Kidney epithelial cell (primary cell): ENCODE measurements around the gene CXADR. TPM values are rescaled to one million over a fixed set of nuclear protein-coding genes. Genes with fewer than 3 reads are reported as not detected.
"Not testable (repeated sequence)": the region's sequence is repeated elsewhere in the genome, so short reads cannot be mapped to it uniquely, and the experiment has no call there.

Experiments used
- DNase-seq: peaks from one replicate; pipeline ENCODE4 v3.0.0-alpha.2; 2010; ENCODE audit warnings: low read depth
- H3K27me3 ChIP-seq: 2 replicates; pipeline ENCODE4 v1.6.0; 2011; ENCODE audit warnings: low read length; ENCODE audit not compliant: control insufficient read depth, insufficient read depth
- H3K36me3 ChIP-seq: 2 replicates; pipeline ENCODE4 v1.5.1; 2011; ENCODE audit warnings: low read length; ENCODE audit not compliant: control insufficient read depth, insufficient read depth
- H3K4me3 ChIP-seq: 2 replicates; pipeline ENCODE4 v1.5.1; 2011; ENCODE audit warnings: low read depth, mild to moderate bottlenecking, control low read depth, low read length
- total RNA-seq: library from RNA; depleted of rRNA; stranded (reverse); fragments of >200 nt; gene quantifications from 2 replicates; pipeline ENCODE4 v1.2.3, GENCODE V29; 2015
- TF ChIP-seq, protein P1 (sequence below): IDR thresholded peaks from 2 replicates; pipeline ENCODE4 v1.5.1; 2011; ENCODE audit warnings: mild to moderate bottlenecking, moderate library complexity, low read length, control low read depth, inconsistent platforms; ENCODE audit not compliant: insufficient read depth, poor library complexity, severe bottlenecking

The CXADR gene
- total RNA-seq, 1 donor from 2014 or later = 40.5 TPM

DNA sequence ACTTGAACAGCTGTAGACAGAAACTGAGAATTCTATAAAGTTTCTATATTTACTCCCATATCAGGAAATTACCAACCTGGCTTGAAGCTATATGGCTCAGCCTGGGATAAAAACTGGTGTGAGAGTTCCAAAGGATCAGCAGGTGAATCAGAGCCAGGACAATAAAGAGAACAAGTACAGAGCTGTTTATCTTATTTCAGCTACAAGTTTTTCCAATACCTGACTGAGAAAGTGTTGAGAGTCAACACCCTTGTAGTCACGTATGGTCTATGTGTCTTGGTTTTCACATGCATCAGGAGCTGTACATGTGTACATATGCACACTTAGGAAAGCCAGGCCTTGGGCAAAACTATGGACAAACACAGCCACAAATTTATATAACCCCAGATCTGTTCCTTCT is 40.7 kb upstream of the CXADR start:
- no peak overlapping the region for H3K4me3 ChIP-seq
- no peak for DNase-seq
- TF ChIP-seq, protein P1, sequence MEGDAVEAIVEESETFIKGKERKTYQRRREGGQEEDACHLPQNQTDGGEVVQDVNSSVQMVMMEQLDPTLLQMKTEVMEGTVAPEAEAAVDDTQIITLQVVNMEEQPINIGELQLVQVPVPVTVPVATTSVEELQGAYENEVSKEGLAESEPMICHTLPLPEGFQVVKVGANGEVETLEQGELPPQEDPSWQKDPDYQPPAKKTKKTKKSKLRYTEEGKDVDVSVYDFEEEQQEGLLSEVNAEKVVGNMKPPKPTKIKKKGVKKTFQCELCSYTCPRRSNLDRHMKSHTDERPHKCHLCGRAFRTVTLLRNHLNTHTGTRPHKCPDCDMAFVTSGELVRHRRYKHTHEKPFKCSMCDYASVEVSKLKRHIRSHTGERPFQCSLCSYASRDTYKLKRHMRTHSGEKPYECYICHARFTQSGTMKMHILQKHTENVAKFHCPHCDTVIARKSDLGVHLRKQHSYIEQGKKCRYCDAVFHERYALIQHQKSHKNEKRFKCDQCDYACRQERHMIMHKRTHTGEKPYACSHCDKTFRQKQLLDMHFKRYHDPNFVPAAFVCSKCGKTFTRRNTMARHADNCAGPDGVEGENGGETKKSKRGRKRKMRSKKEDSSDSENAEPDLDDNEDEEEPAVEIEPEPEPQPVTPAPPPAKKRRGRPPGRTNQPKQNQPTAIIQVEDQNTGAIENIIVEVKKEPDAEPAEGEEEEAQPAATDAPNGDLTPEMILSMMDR = no peak
- H3K27me3 ChIP-seq = no peaks in the 10 kb centered on the region
- H3K36me3 ChIP-seq = no peaks in the 10 kb centered on the region

DNA sequence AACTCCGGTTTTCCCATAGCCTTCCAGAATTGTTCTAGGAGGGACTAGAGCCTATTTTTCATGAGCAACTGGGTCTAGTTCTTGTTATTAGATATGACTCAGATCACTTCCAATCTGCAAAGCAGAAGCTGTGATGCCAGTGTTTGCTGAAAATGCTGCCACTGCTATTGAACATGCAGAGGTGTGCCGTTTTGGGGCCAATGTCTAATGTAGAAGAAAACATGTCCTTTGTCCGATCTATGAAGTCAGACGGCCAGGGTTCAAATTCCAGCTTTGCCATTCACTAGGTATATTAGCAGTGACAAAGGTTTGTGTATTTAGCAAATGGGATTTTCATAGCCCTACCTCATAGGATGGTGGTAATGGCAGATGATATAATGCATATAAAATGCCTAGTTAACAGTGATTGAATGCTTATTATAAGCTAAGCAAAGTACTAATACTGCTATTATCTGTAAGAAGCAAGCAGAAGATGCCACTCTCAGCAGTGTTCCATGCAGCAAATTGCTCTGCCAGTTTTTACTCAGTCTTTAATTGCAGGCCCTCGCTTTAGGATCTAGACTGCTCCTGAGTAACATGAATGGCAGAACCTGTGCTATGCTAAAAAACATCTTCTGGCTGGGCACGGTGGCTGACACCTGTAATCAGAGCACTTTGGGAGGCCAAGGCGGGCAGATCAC is 40.1 kb upstream of the CXADR start:
- TF ChIP-seq, protein P1 = no peak
- Histone ChIP-seq H3K36me3 (no peaks in the 10 kb centered on the region), H3K27me3 (no peaks in the 10 kb centered on the region), H3K4me3 (no peak overlapping the region)
- no peak for DNase-seq

DNA sequence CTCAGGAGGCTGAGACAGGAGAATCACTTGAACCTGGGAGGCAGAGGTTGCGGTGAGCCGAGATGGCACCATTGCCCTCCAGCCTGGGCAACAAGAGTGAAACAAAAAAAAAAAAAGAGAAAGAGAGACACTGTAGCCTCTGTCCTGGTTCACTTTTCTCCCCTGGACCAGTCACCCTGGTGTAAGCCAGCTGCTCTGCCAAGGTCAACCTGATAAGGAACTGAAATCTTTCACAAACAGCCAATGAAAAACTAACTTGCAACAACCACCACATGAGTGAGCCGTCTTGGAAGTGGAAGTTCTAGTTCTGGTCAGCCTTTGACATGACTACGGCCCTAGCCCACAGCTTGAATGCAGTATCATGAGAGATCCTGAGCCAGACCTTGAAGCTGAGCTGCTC is 36.8 kb upstream of the CXADR start:
- Histone ChIP-seq H3K4me3 (no peak overlapping the region), H3K36me3 (no peaks in the 10 kb centered on the region), H3K27me3 (no peaks in the 10 kb centered on the region)
- TF ChIP-seq, protein P1 = no peak
- DNase-seq = no peak

DNA sequence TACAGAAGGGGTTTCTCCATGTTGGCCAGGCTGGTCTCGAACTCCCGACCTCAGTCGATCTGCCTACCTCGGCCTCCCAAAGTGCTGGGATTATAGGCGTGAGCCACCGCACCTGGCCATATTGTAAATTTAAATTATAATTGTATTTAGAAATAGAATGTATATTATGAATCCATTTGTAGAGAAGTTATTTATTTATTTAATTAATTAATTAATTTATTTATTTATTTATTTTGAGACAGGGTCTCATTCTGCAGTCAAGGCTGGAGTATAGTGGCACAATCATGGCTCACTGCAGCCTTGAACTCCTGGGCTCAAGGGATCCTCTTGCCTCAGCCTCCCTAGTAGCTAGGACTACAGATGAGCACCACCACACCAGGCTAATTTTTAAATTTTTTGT is 34.7 kb upstream of the CXADR start:
- DNase-seq = not testable (repeated sequence)

DNA sequence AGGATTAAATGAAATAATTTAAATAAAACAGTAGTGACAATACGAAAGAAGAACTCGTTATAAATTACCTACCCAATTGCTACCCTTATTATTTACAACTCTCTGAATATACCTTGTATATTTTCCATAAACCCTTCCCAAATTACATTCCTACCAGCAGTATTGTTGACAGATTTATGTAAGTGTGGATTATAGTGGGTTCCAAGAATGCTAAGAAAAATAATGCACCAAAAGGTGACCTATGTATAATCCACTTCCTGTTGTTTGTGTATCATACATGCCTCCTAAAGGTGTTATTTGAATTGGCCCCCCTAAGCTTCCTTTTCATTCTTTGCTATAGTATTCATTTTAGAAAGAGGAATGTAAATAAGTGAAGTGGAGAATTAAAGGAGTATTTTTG is 33.2 kb upstream of the CXADR start:
- no peak for DNase-seq
- no peaks in the 10 kb centered on the region for H3K36me3 ChIP-seq
- no peaks in the 10 kb centered on the region for H3K27me3 ChIP-seq
- H3K4me3 ChIP-seq = no peak overlapping the region
- TF ChIP-seq, protein P1 = no peak

More for the DNA sequence above, 34.7 kb upstream of the CXADR start:
- H3K27me3 ChIP-seq, H3K4me3 ChIP-seq, H3K36me3 ChIP-seq: not testable (repeated sequence)

DNA sequence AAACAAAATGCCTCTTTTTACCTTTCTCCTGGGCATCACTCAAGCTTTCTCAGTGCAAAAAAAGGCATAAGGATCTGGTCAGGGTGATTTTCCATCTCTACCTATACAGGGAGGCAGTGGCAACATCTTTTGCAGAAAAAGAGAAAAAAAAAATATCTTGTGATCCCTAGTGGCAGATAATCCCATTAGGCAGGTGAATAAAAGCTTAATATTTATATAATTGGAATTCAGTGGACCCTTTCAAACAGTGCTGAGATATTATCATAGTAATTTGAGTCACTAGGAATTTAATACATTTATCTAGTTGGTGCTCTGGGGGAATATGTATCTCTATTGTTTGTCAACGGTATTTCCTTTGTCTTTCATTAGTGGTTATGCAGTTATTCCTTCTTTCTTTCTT is 29.9 kb upstream of the CXADR start:
- Histone ChIP-seq H3K4me3 (no peak overlapping the region), H3K36me3 (no peaks in the 10 kb centered on the region), H3K27me3 (no peaks in the 10 kb centered on the region)
- DNase-seq = no peak
- TF ChIP-seq, protein P1 = no peak
